Panc1 (cell line): ENCODE measurements around the gene ZNF236. TPM values are rescaled to one million over a fixed set of nuclear protein-coding genes. Genes with fewer than 3 reads are reported as not detected.
A peak's percentile ranks its signal among the peaks of the same experiment; 100 is the strongest.

ENCODE experiments used
- ATAC-seq: fragments of 200-7000 bp; cut with Tn5 transposase; 2 replicates; pipeline ENCODE4 v1.9.1; 2020; ENCODE audit warnings: mild to moderate bottlenecking, moderate library complexity
- BruUV-seq: library from RNA; stranded (reverse); fragments of 400-500 nt; replicated peaks from 2 replicates; lab custom pipeline; 2021; lab: Mats Ljungman, UMichigan
- CTCF ChIA-PET: fragments of 300-600 bp; sonication (Branson Sonifier 250); formaldehyde crosslinking; loops from one replicate; lab custom pipeline; 2022; ENCODE audit warnings: antibody characterized with exemption; lab: Charles Lee
- POLR2A ChIA-PET: fragments of 300-600 bp; sonication (Branson Sonifier 250); formaldehyde crosslinking; loops from one replicate; lab custom pipeline; 2022; ENCODE audit warnings: antibody characterized with exemption; lab: Charles Lee
- DNase-seq: peaks from one replicate; pipeline ENCODE4 v3.0.0-alpha.2; 2010; ENCODE audit warnings: low read depth, low spot score
- H3K27ac ChIP-seq: 2 replicates; pipeline ENCODE4 v1.5.1; 2011; ENCODE audit warnings: mild to moderate bottlenecking, low read length, inconsistent platforms
- H3K27me3 ChIP-seq: fragments of 200-500 bp; sonication (Bioruptor generic); 2 replicates; pipeline ENCODE4 v1.6.0; 2014; ENCODE audit warnings: low read length, inconsistent platforms; ENCODE audit not compliant: control insufficient read depth, insufficient read depth
- H3K36me3 ChIP-seq: fragments of 200-500 bp; sonication (Bioruptor generic); 2 replicates; pipeline ENCODE4 v1.5.1; 2014; ENCODE audit warnings: inconsistent platforms, mild to moderate bottlenecking, low read length, moderate library complexity; ENCODE audit not compliant: control insufficient read depth, insufficient read depth
- H3K4me1 ChIP-seq: 2 replicates; pipeline ENCODE4 v1.5.1; 2011; ENCODE audit warnings: inconsistent platforms, mild to moderate bottlenecking, low read length, moderate library complexity; ENCODE audit not compliant: control insufficient read depth, insufficient read depth
- H3K4me3 ChIP-seq, 2 experiments: 2 replicates each; pipeline ENCODE4 v1.5.1; 2011 to 2012; ENCODE audit warnings: low read depth in 2 of 2, low read length in 2 of 2, mild to moderate bottlenecking in 2 of 2, inconsistent platforms in 1 of 2, moderate library complexity in 1 of 2
- H3K9me3 ChIP-seq: fragments of 200-500 bp; sonication (Bioruptor generic); 2 replicates; pipeline ENCODE4 v1.5.1; 2014; ENCODE audit warnings: low read depth, mild to moderate bottlenecking, inconsistent platforms, low read length, moderate library complexity; ENCODE audit not compliant: control insufficient read depth, insufficient read depth
- POLR2AphosphoS5 ChIP-seq: IDR thresholded peaks from 2 replicates; pipeline ENCODE4 v1.6.1; 2012; ENCODE audit warnings: mild to moderate bottlenecking, low read depth, low read length, moderate library complexity
- REST ChIP-seq, 2 experiments: IDR thresholded peaks; 2 replicates each; pipeline ENCODE4 v1.6.1; 2011 to 2012; ENCODE audit warnings: low read depth in 2 of 2, control low read depth in 1 of 2, low read length in 1 of 2, mild to moderate bottlenecking in 1 of 2, moderate library complexity in 1 of 2; ENCODE audit not compliant: insufficient read depth in 1 of 2
- SIN3A ChIP-seq: IDR thresholded peaks from 2 replicates; pipeline ENCODE4 v1.6.1; 2012; ENCODE audit warnings: low read depth, mild to moderate bottlenecking, low read length, moderate library complexity, borderline replicate concordance; ENCODE audit not compliant: insufficient read depth
- TCF7L2 ChIP-seq: IDR thresholded peaks from 2 replicates; pipeline ENCODE4 v1.6.1; 2011; ENCODE audit warnings: mild to moderate bottlenecking, low read depth, low read length, inconsistent platforms
- in situ Hi-C: cut with HindIII; loops from 2 replicates; pipeline ENCODE4 v1.10.0; 2016; ENCODE audit warnings: low sequenced_read_pairs, low pct_unique_long_range_greater_than_20kb
- intact Hi-C: fragments of 100-400 bp; cut with micrococcal nuclease; formaldehyde crosslinking; loops from one replicate; pipeline ENCODE4 v1.10.0; 2022; ENCODE audit not compliant: unreplicated experiment
- total RNA-seq: library from RNA; stranded (reverse); gene quantifications from one replicate; pipeline ENCODE4 v1.2.1, GENCODE V29; 2021; ENCODE audit not compliant: unreplicated experiment
- TF ChIP-seq, protein P1 (sequence below): fragments of 450-650 bp; IDR thresholded peaks from 2 replicates; pipeline ENCODE4 v1.5.1; 2017; ENCODE audit warnings: mild to moderate bottlenecking

Gene ZNF236
- total RNA-seq, 1 experiment from 2014 or later: 32.2 TPM

DNA sequence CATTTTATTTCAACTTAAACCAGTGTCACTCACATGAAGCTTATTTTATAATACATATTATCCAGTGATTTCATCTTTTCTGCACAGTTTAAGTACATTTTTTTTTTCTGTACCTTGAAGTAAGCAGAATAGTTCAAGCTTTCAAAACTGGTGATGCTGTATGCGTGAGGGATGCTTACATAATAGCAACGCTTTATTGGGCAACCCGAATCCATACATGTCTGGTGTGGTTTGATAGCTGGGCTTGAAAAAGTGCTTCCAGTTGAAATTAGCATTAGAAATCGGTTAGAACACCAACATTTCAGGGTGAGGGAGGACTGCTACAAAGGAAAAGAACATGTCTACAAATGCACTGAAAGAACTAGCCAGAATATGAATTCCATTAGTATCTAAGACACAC is 192.8 kb downstream of the ZNF236 start:
- ChIA-PET CTCF (interaction anchor here (0.7 kb wide), 1 partner anchor 191 kb away, joined by 3 read pairs; no protein-coding TSS in a partner anchor), POLR2A (interaction anchor here (0.8 kb wide), 1 partner anchor 82 kb away, joined by 4 read pairs; no protein-coding TSS in a partner anchor)
- in situ Hi-C loops: no loop called here
- Histone ChIP-seq H3K27ac (no peak overlapping the region), H3K4me3 (no peak overlapping the region), H3K4me1 (no peaks in the 10 kb centered on the region; the same call in 1 of the 2 replicates), H3K9me3 (no peaks in the 10 kb centered on the region), H3K27me3 (no peaks in the 10 kb centered on the region), H3K36me3 (no peaks in the 10 kb centered on the region)
- no TSS peak for BruUV-seq
- DNase-seq (no peak), ATAC-seq (no peak)
- intact Hi-C loops: no loop called here
- TF ChIP-seq SIN3A (no peak), TCF7L2 (no peak)

DNA sequence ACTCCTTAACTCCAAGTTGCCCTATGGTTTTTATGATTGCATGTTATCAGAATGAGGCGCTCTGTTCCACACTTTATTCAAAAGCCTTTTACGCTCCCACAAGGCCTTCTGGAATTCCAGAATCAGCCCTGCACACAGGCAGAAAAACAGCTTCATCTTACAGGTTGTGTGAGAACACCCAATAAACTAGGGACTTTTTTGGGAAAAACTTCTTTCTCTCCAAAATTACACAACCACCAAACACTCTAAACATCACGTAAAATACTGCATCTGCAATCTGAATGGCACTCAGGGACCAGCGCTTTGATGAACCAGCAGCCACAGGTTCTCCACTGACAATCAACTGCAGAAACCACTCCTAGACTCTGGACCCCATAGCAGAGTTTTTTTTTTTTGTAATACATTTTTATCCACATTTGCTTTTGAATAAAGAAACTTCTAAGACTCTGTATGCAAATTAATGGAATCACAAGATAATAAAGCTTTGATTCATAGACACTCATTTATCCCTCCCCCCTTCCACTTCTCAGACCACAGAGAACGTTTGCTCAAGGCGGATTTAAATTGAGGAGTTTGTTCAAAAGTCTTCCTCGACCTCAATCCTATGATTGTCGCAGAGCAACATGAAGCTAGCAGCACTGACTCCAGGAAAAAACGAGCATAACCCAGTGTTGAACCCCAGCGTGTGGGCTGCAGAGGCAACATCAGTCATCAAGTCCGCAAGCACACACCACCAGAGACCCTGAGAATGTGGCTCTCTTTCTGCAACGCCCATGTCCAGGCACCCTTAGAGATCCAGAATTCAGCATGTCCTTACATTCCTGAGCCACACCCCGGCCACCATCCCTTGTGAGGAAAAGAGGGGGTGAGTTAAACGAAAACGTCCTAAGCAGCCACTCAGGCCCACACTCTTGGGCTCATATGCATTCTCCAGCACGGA is 193.7 kb downstream of the ZNF236 start:
- DNase-seq: no peak
- CTCF ChIA-PET: interaction anchor here (0.6 to 0.7 kb wide), 2 partner anchors 96 to 192 kb away, joined by 3 to 32 read pairs; no protein-coding TSS in a partner anchor
- in situ Hi-C loops (no loop called here), intact Hi-C loops (no loop called here)
- TF ChIP-seq SIN3A (no peak), TCF7L2 (no peak), REST (IDR thresholded peaks at IDR 0.05; ENCODE audit: insufficient read depth in 1 of 2, low read depth in 2 of 2, low read length in 1 of 2) (no peak), POLR2AphosphoS5 (no peak)
- TF ChIP-seq, protein P1, sequence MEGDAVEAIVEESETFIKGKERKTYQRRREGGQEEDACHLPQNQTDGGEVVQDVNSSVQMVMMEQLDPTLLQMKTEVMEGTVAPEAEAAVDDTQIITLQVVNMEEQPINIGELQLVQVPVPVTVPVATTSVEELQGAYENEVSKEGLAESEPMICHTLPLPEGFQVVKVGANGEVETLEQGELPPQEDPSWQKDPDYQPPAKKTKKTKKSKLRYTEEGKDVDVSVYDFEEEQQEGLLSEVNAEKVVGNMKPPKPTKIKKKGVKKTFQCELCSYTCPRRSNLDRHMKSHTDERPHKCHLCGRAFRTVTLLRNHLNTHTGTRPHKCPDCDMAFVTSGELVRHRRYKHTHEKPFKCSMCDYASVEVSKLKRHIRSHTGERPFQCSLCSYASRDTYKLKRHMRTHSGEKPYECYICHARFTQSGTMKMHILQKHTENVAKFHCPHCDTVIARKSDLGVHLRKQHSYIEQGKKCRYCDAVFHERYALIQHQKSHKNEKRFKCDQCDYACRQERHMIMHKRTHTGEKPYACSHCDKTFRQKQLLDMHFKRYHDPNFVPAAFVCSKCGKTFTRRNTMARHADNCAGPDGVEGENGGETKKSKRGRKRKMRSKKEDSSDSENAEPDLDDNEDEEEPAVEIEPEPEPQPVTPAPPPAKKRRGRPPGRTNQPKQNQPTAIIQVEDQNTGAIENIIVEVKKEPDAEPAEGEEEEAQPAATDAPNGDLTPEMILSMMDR: no peak
- POLR2A ChIA-PET: interaction anchor here (0.8 kb wide), 1 partner anchor 81 kb away, joined by 4 read pairs; no protein-coding TSS in a partner anchor
- no peaks in the 10 kb centered on the region for H3K36me3 ChIP-seq
- no peaks in the 10 kb centered on the region for H3K27me3 ChIP-seq
- no peak for ATAC-seq
- H3K4me1 ChIP-seq: no peaks in the 10 kb centered on the region; the same call in 1 of the 2 replicates
- TSS peak; percentile 53 for BruUV-seq
- no peak overlapping the region for H3K4me3 ChIP-seq
- H3K9me3 ChIP-seq: no peaks in the 10 kb centered on the region
- H3K27ac ChIP-seq: no peak overlapping the region
